H9 (cell line): ENCODE results near the gene SYNPO2. TPM values are rescaled to one million over a fixed set of nuclear protein-coding genes. Genes with fewer than 3 reads are reported as not detected.

Experiments used
- DNase-seq: peaks from one replicate; pipeline ENCODE4 v3.0.0-alpha.2; 2017
- H2AFZ ChIP-seq: one replicate; pipeline ENCODE4 v1.6.1; 2013; ENCODE audit warnings: mild to moderate bottlenecking, low read length, control low read depth, moderate library complexity
- H2AK5ac ChIP-seq: 2 replicates; pipeline ENCODE4 v1.6.1; 2013; ENCODE audit warnings: low read length, control low read depth, mixed read lengths; ENCODE audit not compliant: insufficient read length
- H2BK120ac ChIP-seq: one replicate; pipeline ENCODE4 v1.6.1; 2013; ENCODE audit warnings: low read depth, mild to moderate bottlenecking, low read length, control low read depth, inconsistent platforms; ENCODE audit not compliant: poor library complexity, severe bottlenecking
- H2BK12ac ChIP-seq: 2 replicates; pipeline ENCODE4 v1.6.1; 2013; ENCODE audit warnings: low read length, control low read depth, mixed read lengths, low read depth; ENCODE audit not compliant: insufficient read length
- H2BK15ac ChIP-seq: 2 replicates; pipeline ENCODE4 v1.6.1; 2013; ENCODE audit warnings: low read depth, low read length, control low read depth
- H2BK20ac ChIP-seq: one replicate; pipeline ENCODE4 v1.6.1; 2013; ENCODE audit warnings: low read depth, mild to moderate bottlenecking, low read length, control low read depth, inconsistent platforms; ENCODE audit not compliant: poor library complexity, severe bottlenecking
- H2BK5ac ChIP-seq: 2 replicates; pipeline ENCODE4 v1.6.1; 2013; ENCODE audit warnings: low read length, control low read depth, mixed read lengths; ENCODE audit not compliant: insufficient read length
- H3K14ac ChIP-seq: 2 replicates; pipeline ENCODE4 v1.6.1; 2013; ENCODE audit warnings: low read length, control low read depth; ENCODE audit not compliant: insufficient read depth
- H3K18ac ChIP-seq: 2 replicates; pipeline ENCODE4 v1.6.1; 2013; ENCODE audit warnings: low read depth, mild to moderate bottlenecking, mixed read lengths, low read length, control low read depth; ENCODE audit not compliant: insufficient read length
- H3K23ac ChIP-seq: 2 replicates; pipeline ENCODE4 v1.6.1; 2013; ENCODE audit warnings: low read length, control low read depth, mixed read lengths, low read depth; ENCODE audit not compliant: insufficient read length
- H3K23me2 ChIP-seq: 2 replicates; pipeline ENCODE4 v1.6.1; 2013; ENCODE audit warnings: low read depth, mild to moderate bottlenecking, mixed read lengths, low read length, control low read depth; ENCODE audit not compliant: insufficient read length, poor library complexity, severe bottlenecking
- H3K27ac ChIP-seq: 2 replicates; pipeline ENCODE4 v1.5.1; 2013; ENCODE audit warnings: low read length, control low read depth, mixed read lengths, low read depth; ENCODE audit not compliant: insufficient read length
- H3K27me3 ChIP-seq: 2 replicates; pipeline ENCODE4 v1.6.1; 2013; ENCODE audit warnings: low read length, control low read depth, inconsistent platforms; ENCODE audit not compliant: insufficient read depth
- H3K4ac ChIP-seq: 2 replicates; pipeline ENCODE4 v1.6.1; 2013; ENCODE audit warnings: low read depth, mild to moderate bottlenecking, control low read depth, inconsistent platforms, low read length, moderate library complexity
- H3K4me1 ChIP-seq: 2 replicates; pipeline ENCODE4 v1.6.1; 2013; ENCODE audit warnings: low read length, control low read depth, inconsistent platforms; ENCODE audit not compliant: insufficient read depth
- H3K4me2 ChIP-seq: 2 replicates; pipeline ENCODE4 v1.6.1; 2013; ENCODE audit warnings: low read length, control low read depth, mixed read lengths; ENCODE audit not compliant: insufficient read length, insufficient read depth
- H3K56ac ChIP-seq: 2 replicates; pipeline ENCODE4 v1.6.1; 2013; ENCODE audit warnings: low read depth, mild to moderate bottlenecking, mixed read lengths, low read length, control low read depth; ENCODE audit not compliant: insufficient read length
- H3K79me1 ChIP-seq: 2 replicates; pipeline ENCODE4 v1.6.1; 2013; ENCODE audit warnings: low read depth, mild to moderate bottlenecking, moderate library complexity, low read length, control low read depth, inconsistent platforms; ENCODE audit not compliant: insufficient read depth, poor library complexity, severe bottlenecking
- H3K79me2 ChIP-seq: 2 replicates; pipeline ENCODE4 v1.6.1; 2013; ENCODE audit warnings: low read length, control low read depth, inconsistent platforms; ENCODE audit not compliant: insufficient read depth
- H3K9ac ChIP-seq: 2 replicates; pipeline ENCODE4 v1.6.1; 2013; ENCODE audit warnings: low read length, control low read depth, mixed read lengths; ENCODE audit not compliant: insufficient read length; ENCODE audit errors: extremely low read depth
- H3K9me3 ChIP-seq: one replicate; pipeline ENCODE4 v1.6.1; 2013; ENCODE audit warnings: low read depth, low read length, inconsistent platforms; ENCODE audit not compliant: control insufficient read depth
- H3T11ph ChIP-seq: one replicate; pipeline ENCODE4 v1.6.1; 2013; ENCODE audit warnings: mild to moderate bottlenecking, low read length, control low read depth, inconsistent platforms
- H4K20me1 ChIP-seq: one replicate; pipeline ENCODE4 v1.6.1; 2013; ENCODE audit not compliant: control insufficient read depth, insufficient read length, insufficient read depth
- H4K5ac ChIP-seq: 2 replicates; pipeline ENCODE4 v1.6.1; 2013; ENCODE audit warnings: low read depth, mild to moderate bottlenecking, mixed read lengths, low read length, control low read depth; ENCODE audit not compliant: insufficient read length
- H4K8ac ChIP-seq: replicated peaks from 2 replicates; pipeline ENCODE4 v1.6.1; 2013; ENCODE audit warnings: low read length, control low read depth, mixed read lengths, low read depth; ENCODE audit not compliant: insufficient read length
- H4K91ac ChIP-seq: 2 replicates; pipeline ENCODE4 v1.6.1; 2013; ENCODE audit warnings: low read depth, mild to moderate bottlenecking, moderate library complexity, mixed read lengths, low read length, control low read depth; ENCODE audit not compliant: insufficient read length
- H3K27ac Mint-ChIP-seq, 3 experiments: 2 replicates in 2 of 3; 3 replicates in 1 of 3; pipeline ENCODE4 v1.8.0; 2020 to 2021; ENCODE audit warnings: mixed read lengths in 3 of 3, mild to moderate bottlenecking in 1 of 3, moderate library complexity in 1 of 3
- H3K27me3 Mint-ChIP-seq: 2 replicates; pipeline ENCODE4 v1.8.0; 2021; ENCODE audit warnings: low read depth, mild to moderate bottlenecking, moderate library complexity, mixed read lengths
- H3K36me3 Mint-ChIP-seq, 3 experiments: 2 replicates in 2 of 3; 3 replicates in 1 of 3; pipeline ENCODE4 v1.8.0; 2020 to 2021; ENCODE audit warnings: low read depth in 3 of 3, mixed read lengths in 3 of 3; ENCODE audit not compliant: insufficient read depth in 1 of 3
- H3K4me1 Mint-ChIP-seq, 2 experiments: 2 replicates each; pipeline ENCODE4 v1.8.0; 2020; ENCODE audit warnings: mixed read lengths in 2 of 2
- H3K4me3 Mint-ChIP-seq, 2 experiments: 2 replicates in 1 of 2; 3 replicates in 1 of 2; pipeline ENCODE4 v1.8.0; 2020 to 2021; ENCODE audit warnings: mild to moderate bottlenecking in 2 of 2, mixed read lengths in 2 of 2, moderate library complexity in 1 of 2
- H3K9me3 Mint-ChIP-seq, 2 experiments: 2 replicates in 1 of 2; 3 replicates in 1 of 2; pipeline ENCODE4 v1.8.0; 2020; ENCODE audit warnings: mild to moderate bottlenecking in 2 of 2, mixed read lengths in 2 of 2, moderate library complexity in 1 of 2
- WGBS: extraction: QIAGEN DNeasy Blood & Tissue Kit; methylation state at CpG from one replicate; pipeline ENCODE4 v1.1.7; 2013; ENCODE audit warnings: missing lambda C conversion rate, low lambda C conversion rate, mixed read lengths; ENCODE audit not compliant: insufficient read length; ENCODE audit errors: extremely low coverage; 5-methylcytosine and 5-hydroxymethylcytosine counted together
- total RNA-seq: library from RNA; stranded (reverse); gene quantifications from 2 replicates; pipeline ENCODE4 v1.2.1, GENCODE V29; 2021
- TF ChIP-seq, protein P1 (sequence below): fragments of 200-600 bp; sonication (generic); conservative IDR thresholded peaks from 3 replicates; pipeline ENCODE4 v1.8.0; 2021; ENCODE audit warnings: antibody characterized with exemption, mild to moderate bottlenecking

Gene SYNPO2
- total RNA-seq, 1 experiment from 2014 or later: 1.1 TPM

DNA sequence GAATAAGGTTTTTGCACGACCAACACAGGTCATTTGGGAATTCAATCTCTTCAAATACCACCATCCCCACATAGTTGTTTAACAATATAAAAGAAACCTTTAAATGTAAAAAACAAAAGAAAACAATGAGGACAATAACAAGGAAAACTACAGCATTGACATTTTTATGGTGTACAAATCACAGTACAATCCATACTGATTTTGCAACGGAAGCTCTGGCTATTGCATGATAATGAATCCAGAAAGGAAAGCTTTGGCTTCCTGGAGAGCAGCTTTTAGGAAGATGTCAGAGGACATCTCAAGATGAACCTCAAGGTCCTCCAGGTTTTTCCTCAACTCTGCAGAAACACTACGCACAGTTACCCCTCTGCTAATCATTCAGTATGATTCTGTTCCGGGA lies 135.4 kb downstream of the SYNPO2 start:
- no peak overlapping the region for H3K23ac ChIP-seq
- no peak overlapping the region for H2BK20ac ChIP-seq
- H2BK5ac ChIP-seq: no peak overlapping the region
- H4K8ac ChIP-seq: no peak overlapping the region
- H2BK12ac ChIP-seq: no peak overlapping the region
- no peaks in the 10 kb centered on the region for H4K20me1 ChIP-seq
- no peak overlapping the region for H3K14ac ChIP-seq
- no peak overlapping the region; a peak in 1 of 5 replicates for H3K4me3 Mint-ChIP-seq
- H3K79me1 ChIP-seq: no peaks in the 10 kb centered on the region
- peaks cover 24 to 40% of the 10 kb centered on the region in 2 experiments for H3K4me1 Mint-ChIP-seq
- no peak overlapping the region for H4K91ac ChIP-seq
- TF ChIP-seq, protein P1, sequence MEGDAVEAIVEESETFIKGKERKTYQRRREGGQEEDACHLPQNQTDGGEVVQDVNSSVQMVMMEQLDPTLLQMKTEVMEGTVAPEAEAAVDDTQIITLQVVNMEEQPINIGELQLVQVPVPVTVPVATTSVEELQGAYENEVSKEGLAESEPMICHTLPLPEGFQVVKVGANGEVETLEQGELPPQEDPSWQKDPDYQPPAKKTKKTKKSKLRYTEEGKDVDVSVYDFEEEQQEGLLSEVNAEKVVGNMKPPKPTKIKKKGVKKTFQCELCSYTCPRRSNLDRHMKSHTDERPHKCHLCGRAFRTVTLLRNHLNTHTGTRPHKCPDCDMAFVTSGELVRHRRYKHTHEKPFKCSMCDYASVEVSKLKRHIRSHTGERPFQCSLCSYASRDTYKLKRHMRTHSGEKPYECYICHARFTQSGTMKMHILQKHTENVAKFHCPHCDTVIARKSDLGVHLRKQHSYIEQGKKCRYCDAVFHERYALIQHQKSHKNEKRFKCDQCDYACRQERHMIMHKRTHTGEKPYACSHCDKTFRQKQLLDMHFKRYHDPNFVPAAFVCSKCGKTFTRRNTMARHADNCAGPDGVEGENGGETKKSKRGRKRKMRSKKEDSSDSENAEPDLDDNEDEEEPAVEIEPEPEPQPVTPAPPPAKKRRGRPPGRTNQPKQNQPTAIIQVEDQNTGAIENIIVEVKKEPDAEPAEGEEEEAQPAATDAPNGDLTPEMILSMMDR: no peak
- no peaks in the 10 kb centered on the region for H3K27me3 Mint-ChIP-seq
- H2BK120ac ChIP-seq: no peak overlapping the region
- H3K27me3 ChIP-seq: no peaks in the 10 kb centered on the region
- no CpG with 5 or more reads among the region's 4 CpGs for WGBS
- no peaks in the 10 kb centered on the region for H3K23me2 ChIP-seq
- H3K27ac Mint-ChIP-seq: peak overlapping the region in 1 of 3 experiments; percentile 16; a peak in 1 of 7 replicates
- H3T11ph ChIP-seq: no peak overlapping the region
- no peak overlapping the region for H3K18ac ChIP-seq
- H3K36me3 Mint-ChIP-seq: no peaks in the 10 kb centered on the region
- H3K79me2 ChIP-seq: no peaks in the 10 kb centered on the region
- no peak overlapping the region for H2BK15ac ChIP-seq
- no peak for DNase-seq
- H3K27ac ChIP-seq: no peak overlapping the region
- H3K56ac ChIP-seq: no peak overlapping the region
- H3K9me3 ChIP-seq: no peaks in the 10 kb centered on the region
- H3K4ac ChIP-seq: no peak overlapping the region
- no peaks in the 10 kb centered on the region for H3K4me1 ChIP-seq
- no peak overlapping the region for H3K4me2 ChIP-seq
- H2AFZ ChIP-seq: no peak overlapping the region
- no peak overlapping the region for H3K9ac ChIP-seq
- no peak overlapping the region for H4K5ac ChIP-seq
- H2AK5ac ChIP-seq: no peak overlapping the region
- no peaks in the 10 kb centered on the region for H3K9me3 Mint-ChIP-seq
